T1000 (cell line): ENCODE results near the gene EEF1AKMT2.

Experiments used
- DNase-seq: peaks from one replicate; lab custom pipeline; 2025; ENCODE audit warnings: mixed read lengths; lab: John Stamatoyannopoulos, UW

The EEF1AKMT2 gene

GRCh38 chr10:124737221-124737620 is 54.5 kb downstream of the EEF1AKMT2 start:
- no peak for DNase-seq

DNA sequence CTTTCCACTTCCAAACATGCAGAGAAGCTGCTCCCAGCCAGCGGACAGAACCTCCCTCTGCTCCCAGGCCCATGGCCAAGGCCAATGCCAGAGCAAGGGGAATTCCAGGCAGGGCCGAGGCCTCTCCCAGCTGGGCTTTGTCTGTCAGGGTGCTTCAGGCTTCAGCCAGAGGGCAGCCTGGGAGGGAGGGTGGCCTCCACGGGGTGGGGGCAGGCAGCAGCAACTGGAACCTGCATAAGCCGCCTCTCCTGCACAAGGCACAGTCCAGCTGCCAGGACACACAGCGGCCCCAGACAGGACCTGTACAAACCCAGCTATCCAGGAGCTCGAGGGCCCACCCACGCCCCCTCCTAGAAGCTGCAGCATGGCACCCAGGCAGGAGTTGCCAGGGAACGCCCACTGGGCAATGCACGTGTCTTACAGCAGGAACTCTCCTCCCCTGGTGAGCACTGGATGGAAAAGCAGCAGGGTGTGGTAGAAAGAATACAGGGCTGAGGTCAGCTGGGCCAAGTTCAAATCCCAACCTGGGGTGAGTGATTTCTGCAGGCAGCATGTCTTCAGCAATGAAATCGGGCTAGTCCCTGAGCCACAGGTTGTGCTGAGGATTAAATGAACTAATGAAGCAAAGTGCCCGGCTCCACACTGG is 55.1 kb downstream of the EEF1AKMT2 start:
- no peak for DNase-seq

DNA sequence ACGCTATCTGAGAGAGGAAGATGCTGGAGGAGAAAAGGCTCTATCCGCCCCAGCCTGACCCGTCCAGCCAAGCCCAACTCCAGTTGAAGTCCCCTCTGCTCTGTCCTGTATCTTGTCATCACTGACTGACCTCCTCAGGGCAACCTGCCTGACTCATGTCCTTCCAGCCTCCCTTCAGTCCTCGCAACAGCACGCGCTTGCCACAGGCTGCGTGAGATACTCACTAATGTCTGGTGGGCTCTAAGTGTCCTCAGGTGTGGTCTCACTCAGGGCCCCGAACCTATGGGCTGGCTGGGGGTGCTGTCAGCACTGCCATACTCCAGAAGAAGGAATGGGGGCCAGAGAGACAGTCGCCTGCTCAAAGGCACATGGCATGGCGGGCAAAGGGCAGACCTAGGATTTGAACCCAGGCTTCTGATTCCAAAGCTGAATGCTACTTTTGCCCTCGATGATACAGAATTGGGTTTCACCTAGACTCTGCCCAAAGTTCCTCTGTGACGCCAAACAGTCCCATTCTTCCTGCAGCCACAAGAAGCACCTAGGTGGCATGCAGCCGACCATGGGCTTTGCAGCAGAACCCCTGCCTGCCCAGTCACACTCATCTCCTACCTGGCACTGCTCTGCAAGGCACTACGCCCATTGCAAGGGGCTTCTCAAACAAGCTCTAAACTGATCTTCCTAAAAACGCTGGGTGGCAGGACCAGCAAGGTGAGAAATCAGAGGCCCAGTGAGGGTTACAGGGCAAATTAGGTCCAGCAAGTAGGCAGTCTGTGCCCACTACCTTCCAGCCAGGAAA is 56.0 kb downstream of the EEF1AKMT2 start:
- DNase-seq, result no peak

DNA sequence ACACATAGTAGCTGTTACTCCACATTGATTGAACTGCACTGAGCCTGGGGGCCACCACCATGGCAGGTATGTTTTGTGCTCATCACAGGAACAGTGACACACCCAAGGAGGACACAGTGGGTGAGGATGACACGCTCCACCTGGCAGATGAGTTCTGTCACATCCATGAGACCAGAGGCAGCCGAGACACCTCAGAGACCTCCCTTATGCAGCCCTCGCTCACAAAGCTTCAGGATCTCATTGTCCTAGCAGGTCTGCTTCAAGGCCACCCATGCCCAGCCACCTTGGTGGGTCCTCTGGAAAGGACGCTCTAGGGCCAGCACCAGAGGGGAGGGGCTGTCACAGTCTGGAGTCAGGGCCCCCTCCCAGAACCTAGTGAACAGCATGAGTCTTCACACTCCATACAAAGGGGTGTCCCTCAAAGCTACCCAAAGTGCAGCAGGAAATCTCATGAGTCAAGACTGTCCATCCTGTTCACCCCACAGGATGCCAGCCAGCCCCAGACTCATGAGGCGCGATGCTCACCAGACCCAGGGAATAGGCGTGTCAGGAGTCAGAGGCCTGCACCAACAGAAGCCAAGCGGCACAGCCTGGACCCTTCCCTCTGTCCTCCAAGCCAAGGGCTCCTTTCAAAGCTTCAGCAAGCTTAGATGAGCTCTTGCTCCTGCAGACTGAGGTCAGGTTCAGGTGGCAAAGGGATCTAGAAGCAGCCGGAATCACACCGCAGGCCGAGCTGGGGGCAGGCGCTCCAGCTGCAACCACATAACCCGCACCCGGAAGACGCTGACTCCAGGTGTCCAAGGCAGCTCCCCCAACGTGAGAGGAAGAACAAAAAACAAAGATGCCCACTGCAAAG is 57.1 kb downstream of the EEF1AKMT2 start:
- no peak for DNase-seq

GRCh38 chr10:124733571-124734245 is 58.0 kb downstream of the EEF1AKMT2 start:
- no peak for DNase-seq

GRCh38 chr10:124732931-124733570 is 58.6 kb downstream of the EEF1AKMT2 start:
- DNase-seq, result peak; percentile 41

DNA sequence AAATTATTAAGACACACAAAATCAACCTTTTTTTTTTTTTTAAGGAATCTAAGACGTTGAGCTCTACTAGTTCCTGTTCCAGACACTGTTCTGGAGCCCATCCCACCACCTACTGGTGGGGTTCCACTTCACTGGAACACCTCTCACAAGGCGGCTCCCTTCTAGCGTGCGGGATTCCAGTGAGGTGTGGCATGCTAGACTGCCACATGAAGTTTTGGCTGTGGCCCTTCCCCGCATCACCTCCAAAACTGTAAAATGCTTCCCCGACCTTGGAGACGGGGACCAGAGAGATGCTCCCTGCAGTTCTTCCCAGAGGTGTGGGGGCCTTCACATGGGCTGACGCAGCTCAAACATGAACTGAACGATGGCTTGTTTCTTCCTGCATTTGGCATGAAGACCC is 60.1 kb downstream of the EEF1AKMT2 start:
- no peak for DNase-seq

GRCh38 chr10:124730790-124731189 is 60.9 kb downstream of the EEF1AKMT2 start:
- no peak for DNase-seq

DNA sequence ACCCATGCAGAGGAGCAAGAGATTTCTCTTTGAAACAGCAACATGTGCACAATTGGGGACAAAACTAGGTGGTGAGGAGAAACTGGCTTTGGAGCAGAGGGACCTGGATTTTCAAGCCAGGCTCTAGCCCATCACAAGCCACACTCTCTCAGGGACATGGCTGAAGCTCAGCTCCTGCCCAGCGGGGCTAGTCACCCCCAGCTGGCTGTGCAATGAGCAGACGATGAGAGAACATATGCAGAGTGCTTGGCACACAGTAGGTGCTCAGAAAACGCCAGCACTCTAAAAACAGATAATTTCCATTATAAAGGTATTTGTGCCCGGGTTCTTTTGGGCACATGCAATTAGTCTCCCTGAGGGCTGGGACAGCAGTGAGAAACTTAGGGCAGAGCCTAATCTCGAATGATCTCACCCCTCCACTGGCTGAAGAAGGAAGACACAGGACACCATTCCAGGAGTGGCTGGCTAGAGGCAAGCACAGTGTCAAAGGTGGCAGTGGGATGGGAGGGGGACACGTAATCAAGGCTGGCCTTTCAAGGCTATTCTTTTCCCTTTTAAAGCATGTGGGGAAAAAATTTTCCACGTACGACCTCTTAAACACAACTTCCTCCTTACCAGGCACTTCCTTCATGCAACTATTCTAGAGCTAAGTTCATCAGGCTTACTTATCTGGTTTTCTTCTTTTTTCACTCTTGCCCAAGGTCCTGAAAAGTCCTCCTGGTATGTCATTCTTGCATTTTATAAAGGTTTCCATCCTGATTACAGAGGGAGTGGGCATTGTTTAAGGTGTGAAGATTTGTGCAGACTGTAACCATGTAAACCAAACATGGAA is 62.6 kb downstream of the EEF1AKMT2 start:
- DNase-seq, result no peak

- DNase-seq, result no peak
Observed at GRCh38 chr10:124728071-124728829, 63.4 kb downstream of the EEF1AKMT2 start.

- no peak for DNase-seq
Observed at GRCh38 chr10:124727361-124727960, 64.2 kb downstream of the EEF1AKMT2 start.

DNA sequence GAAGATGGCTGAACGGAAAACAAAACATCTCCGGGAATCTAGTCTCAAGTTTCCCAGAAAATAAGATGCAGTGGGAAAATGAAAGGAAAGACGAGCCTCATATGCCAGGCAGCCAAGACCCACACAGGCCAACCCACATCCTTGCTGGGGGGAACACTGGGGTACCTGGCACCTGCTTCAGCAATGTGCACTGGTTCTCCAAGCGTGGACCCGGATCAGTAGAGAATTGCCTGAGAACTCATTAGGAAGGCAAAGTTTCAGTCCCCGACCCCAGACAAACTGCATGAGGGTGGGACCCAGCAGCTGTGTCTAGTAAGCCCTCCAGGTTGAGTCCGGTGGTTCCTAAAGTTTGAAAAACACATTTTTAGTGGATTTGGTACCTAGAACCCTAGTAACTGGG is 65.9 kb downstream of the EEF1AKMT2 start:
- DNase-seq, result no peak

DNA sequence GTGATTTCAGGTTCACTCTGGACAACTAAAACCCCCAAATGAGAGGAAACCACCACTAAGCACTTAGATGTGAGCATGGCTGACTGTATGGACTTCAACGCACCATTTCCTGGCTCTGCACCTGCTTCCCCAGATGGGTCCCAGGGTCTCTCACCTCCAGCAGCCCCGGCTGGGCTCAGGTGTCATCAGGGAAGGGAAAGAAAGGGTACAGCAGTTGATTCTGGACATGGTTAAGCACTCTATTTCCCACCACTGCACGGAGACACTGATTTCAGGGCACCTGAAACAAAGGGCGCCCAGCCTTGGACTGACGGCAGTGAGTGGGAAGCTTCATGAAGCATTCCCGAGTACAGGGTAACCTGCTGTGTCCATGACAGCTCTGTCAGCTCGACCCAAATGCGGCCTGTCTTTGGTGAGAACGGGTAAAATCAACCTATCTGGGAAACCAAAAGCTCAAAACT is 66.5 kb downstream of the EEF1AKMT2 start:
- DNase-seq, result no peak

DNA sequence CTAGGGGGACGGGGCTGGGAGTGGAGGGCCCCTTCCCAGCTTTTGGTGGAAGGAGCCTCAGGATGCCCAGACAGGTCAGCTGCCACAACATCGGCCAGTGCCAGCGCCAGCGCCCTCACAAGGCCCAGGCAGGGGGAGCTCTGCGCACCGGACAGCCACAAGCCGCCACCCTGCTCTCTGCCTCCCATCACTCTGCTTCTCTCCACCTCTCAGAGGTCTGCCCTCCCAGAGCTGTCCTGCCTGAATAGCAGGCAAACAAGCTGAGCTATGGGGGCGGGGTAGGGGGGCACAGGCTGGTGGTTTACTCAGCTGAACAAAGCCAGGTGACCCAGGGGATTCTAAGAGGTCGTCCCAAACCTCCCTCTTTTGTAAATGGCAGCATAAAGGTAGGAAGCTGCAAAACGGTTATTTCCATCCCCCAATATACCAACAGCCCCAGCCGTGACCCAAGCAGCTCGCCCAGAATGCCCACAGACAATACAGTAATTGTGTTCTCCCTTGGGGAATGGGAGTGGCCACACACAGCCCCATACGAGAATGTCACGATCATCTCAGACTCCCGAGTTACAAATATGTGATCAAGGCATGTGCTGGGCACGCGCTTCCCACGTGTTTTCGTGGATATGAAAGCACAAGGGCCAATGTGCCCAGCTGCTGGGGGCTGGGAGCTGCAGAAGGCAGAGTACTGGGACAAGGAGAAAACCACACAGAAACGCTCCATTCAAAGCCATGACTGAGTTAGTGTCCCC is 67.2 kb downstream of the EEF1AKMT2 start:
- no peak for DNase-seq

GRCh38 chr10:124723826-124724225 is 67.9 kb downstream of the EEF1AKMT2 start:
- no peak for DNase-seq

GRCh38 chr10:124722798-124723783 is 68.6 kb downstream of the EEF1AKMT2 start:
- DNase-seq, result no peak

DNA sequence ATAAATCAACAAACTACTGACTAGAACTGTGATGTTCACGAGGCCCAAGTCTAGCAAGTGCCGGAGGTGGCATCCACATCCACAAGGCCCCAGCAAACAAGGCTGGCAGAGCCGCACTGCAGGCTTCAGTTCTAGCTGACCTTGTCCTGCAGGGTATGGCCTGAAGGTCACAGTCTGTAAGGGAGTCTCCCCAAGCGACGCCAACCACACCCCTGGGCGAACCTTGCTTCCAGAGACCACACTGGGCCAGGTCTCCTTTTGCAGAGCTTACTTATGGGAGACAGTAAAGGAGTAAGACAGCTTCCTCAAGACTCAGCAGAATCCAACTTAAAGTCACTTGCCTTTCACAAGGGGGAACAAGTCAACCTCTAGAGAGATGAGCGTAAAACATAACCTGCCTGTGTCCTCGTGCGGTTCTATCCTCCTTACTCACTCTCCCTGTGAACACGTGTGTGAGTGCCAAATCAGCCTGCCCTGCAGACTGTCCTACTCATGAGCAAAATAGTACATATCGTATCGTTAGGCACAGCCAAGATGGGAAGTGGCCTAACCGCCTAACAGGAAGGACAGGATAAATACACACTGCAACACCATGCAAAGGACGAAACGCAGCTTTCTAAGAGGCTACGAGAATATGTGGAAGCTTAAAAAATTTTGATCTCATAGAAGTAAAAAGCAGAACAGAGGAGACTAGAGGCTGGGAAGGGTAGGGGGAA is 70.2 kb downstream of the EEF1AKMT2 start:
- no peak for DNase-seq
